ENCODE measurements around the gene ZC3H6. TPM values are rescaled to one million over a fixed set of nuclear protein-coding genes. Genes with fewer than 3 reads are reported as not detected.
"Not testable (repeated sequence)": the region's sequence is repeated elsewhere in the genome, so short reads cannot be mapped to it uniquely, and the experiment has no call there.

Gene ZC3H6
- total and polyA plus RNA-seq, 12 donors = 0.83 to 29.5 (median 25.0) TPM

- no peaks in the 10 kb centered on the region for H3K36me3 ChIP-seq
- H3K27ac ChIP-seq = no peak overlapping the region
- no peak for ATAC-seq
- H3K9me3 ChIP-seq = no peaks in the 10 kb centered on the region
- intact Hi-C loops (cut with DNase I) = no loop called here
- no peaks in the 10 kb centered on the region for H3K27me3 ChIP-seq
- 84 to 85% methylated on average over 2 of the region's 2 CpGs for WGBS, 2 donors
- DNase-seq = no peak
- TF ChIP-seq, protein P1, sequence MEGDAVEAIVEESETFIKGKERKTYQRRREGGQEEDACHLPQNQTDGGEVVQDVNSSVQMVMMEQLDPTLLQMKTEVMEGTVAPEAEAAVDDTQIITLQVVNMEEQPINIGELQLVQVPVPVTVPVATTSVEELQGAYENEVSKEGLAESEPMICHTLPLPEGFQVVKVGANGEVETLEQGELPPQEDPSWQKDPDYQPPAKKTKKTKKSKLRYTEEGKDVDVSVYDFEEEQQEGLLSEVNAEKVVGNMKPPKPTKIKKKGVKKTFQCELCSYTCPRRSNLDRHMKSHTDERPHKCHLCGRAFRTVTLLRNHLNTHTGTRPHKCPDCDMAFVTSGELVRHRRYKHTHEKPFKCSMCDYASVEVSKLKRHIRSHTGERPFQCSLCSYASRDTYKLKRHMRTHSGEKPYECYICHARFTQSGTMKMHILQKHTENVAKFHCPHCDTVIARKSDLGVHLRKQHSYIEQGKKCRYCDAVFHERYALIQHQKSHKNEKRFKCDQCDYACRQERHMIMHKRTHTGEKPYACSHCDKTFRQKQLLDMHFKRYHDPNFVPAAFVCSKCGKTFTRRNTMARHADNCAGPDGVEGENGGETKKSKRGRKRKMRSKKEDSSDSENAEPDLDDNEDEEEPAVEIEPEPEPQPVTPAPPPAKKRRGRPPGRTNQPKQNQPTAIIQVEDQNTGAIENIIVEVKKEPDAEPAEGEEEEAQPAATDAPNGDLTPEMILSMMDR (IDR thresholded peaks at IDR 0.05) = no peak
- H3K4me1 ChIP-seq = no peaks in the 10 kb centered on the region
- H3K4me3 ChIP-seq = no peak overlapping the region
These were observed 66.7 kb downstream of the ZC3H6 start for GRCh38 chr2:112342067-112342550.

DNA sequence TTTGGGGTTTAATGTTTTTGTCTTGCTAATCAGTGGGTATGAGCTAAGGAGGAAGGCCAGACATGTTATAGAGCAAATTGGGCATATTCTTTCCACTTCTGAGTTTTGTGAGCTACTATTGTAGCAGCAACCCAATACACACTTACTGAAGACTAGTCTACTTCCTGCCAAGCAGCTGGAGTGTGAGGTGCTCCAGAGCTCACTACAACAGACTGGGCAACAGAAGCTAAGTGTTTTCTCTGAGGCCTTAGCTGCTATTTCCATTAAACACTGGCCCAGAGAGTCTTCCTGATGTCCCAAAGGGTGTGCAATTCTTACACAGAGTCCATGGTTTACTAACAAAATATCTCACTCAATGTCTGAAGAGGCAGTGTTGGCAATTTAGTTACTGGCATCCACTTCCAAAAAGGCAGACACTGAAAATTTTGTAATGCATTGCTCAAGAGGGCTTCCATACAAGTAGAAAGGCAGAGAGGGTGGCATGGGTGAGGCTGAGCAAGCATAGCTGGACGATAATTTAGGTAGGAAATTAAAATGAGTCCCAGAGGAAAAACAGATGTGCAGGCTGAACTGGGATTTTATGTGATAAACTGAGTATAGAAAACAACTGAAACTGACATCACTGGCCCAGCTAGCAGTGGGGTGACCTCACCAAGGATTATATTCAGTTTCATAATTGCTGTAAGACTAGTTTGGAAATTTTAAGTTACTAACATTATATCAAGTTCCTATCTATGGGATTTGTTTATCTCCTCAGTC, 68.6 kb downstream of the ZC3H6 start:
- Histone ChIP-seq H3K9me3 (no peaks in the 10 kb centered on the region), H3K27ac (no peak overlapping the region), H3K4me3 (no peak overlapping the region), H3K27me3 (no peaks in the 10 kb centered on the region), H3K36me3 (no peaks in the 10 kb centered on the region), H3K4me1 (no peaks in the 10 kb centered on the region)
- intact Hi-C loops (cut with DNase I) = no loop called here
- DNase-seq = no peak
- TF ChIP-seq, protein P1 (IDR thresholded peaks at IDR 0.05) = no peak
- WGBS, 2 donors = 54 to 57% methylated on average over 1 of the region's 1 CpG
- ATAC-seq = peak in 1 of 8 donors; percentile 48

GRCh38 chr2:112345030-112346027, 69.9 kb downstream of the ZC3H6 start:
- Histone ChIP-seq H3K27ac (no peak overlapping the region), H3K9me3 (no peaks in the 10 kb centered on the region), H3K4me1 (no peaks in the 10 kb centered on the region), H3K4me3 (no peak overlapping the region), H3K36me3 (no peaks in the 10 kb centered on the region), H3K27me3 (no peaks in the 10 kb centered on the region)
- TF ChIP-seq, protein P1 (IDR thresholded peaks at IDR 0.05) = no peak
- DNase-seq (no peak), ATAC-seq (no peak)
- 91% methylated on average over 30 of the region's 30 CpGs for WGBS, 2 donors
- intact Hi-C loops (cut with DNase I) = no loop called here

GRCh38 chr2:112352292-112352691, 76.9 kb downstream of the ZC3H6 start:
- H3K36me3 ChIP-seq; H3K9me3 ChIP-seq; intact Hi-C loops (cut with DNase I); H3K27ac ChIP-seq; H3K4me3 ChIP-seq; DNase-seq; H3K4me1 ChIP-seq; ATAC-seq; H3K27me3 ChIP-seq: not testable (repeated sequence)
- 91 to 92% methylated on average over 2 of the region's 2 CpGs for WGBS, 2 donors

- H3K4me1 ChIP-seq; ATAC-seq; DNase-seq; H3K27me3 ChIP-seq; H3K27ac ChIP-seq; H3K9me3 ChIP-seq; intact Hi-C loops (cut with DNase I); H3K36me3 ChIP-seq; H3K4me3 ChIP-seq: not testable (repeated sequence)
- 90% methylated on average over 14 to 15 of the region's 25 CpGs for WGBS, 2 donors
These were observed 77.6 kb downstream of the ZC3H6 start for GRCh38 chr2:112352809-112353603.

DNA sequence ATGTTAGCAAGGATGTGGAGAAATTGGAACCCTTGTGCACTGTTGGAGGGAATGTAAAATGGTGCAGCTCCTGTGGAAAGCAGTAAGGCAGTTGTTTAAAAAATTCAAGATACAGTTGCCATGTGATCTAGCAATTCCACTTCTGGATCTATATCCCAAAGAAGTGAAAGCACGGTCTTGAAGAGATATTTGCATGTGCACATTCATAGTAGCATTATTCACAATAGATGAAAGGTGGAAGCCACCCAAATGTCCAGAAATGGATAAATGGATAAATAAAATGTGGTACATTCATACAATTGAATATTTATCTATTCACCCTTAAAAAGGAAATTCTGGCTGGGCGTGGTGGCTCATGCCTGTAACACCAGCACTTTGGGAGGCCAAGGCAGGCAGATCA, 78.9 kb downstream of the ZC3H6 start:
- H3K4me1 ChIP-seq; H3K27me3 ChIP-seq; ATAC-seq; H3K4me3 ChIP-seq; intact Hi-C loops (cut with DNase I); H3K27ac ChIP-seq; DNase-seq; H3K36me3 ChIP-seq: not testable (repeated sequence)
- WGBS, 2 donors = 85 to 90% methylated on average over 2 of the region's 2 CpGs
- H3K9me3 ChIP-seq = peaks cover 0 to 21% (median 6%) of the 10 kb centered on the region in 11 donors

GRCh38 chr2:112360055-112360454, 84.7 kb downstream of the ZC3H6 start:
- intact Hi-C loops (cut with DNase I); H3K27ac ChIP-seq; H3K27me3 ChIP-seq; H3K4me3 ChIP-seq; H3K36me3 ChIP-seq; DNase-seq; ATAC-seq; H3K4me1 ChIP-seq: not testable (repeated sequence)
- H3K9me3 ChIP-seq = peaks cover 0 to 29% (median 6%) of the 10 kb centered on the region in 11 donors
- WGBS, 2 donors = 95 to 98% methylated on average over 7 of the region's 7 CpGs

All from heart right ventricle (tissue), 16 donors.